ENCODE results near the gene AGAP3. TPM values are rescaled to one million over a fixed set of nuclear protein-coding genes. Genes with fewer than 3 reads are reported as not detected.

Gene AGAP3
- total and polyA plus RNA-seq, 3 donors from 2014 or later, result 44.1 to 90.5 (median 65.6) TPM

- Histone ChIP-seq H3K9me3 (no peaks in the 10 kb centered on the region), H3K4me3 (no peak overlapping the region), H3K27ac (no peak overlapping the region), H3K27me3 (no peaks in the 10 kb centered on the region), H3K36me3 (ENCODE audit: low read depth, missing control alignments) (no peaks in the 10 kb centered on the region), H3K4me1 (no peaks in the 10 kb centered on the region)
- whole genome bisulfite sequencing, 2 donors, result 78 to 80% methylated on average over 14 to 17 of the region's 17 CpGs
- no peak for TF ChIP-seq CTCF (IDR thresholded peaks at IDR 0.05)
- TF ChIP-seq POLR2A (IDR thresholded peaks at IDR 0.05), result no peak
- DNase-seq, result no peak
- intact Hi-C loops (cut with DNase I; ENCODE audit: low total_unique reads), result no loop called here
Measured at GRCh38 chr7:151095828-151096475, 9.7 kb downstream of the AGAP3 start.

- 63 to 66% methylated on average over 10 to 19 of the region's 20 CpGs for WGBS, 2 donors
- no peak for DNase-seq
- TF ChIP-seq CTCF (IDR thresholded peaks at IDR 0.05), result no peak
- no peak for TF ChIP-seq POLR2A (IDR thresholded peaks at IDR 0.05)
- H3K9me3 ChIP-seq, result no peaks in the 10 kb centered on the region
- no peaks in the 10 kb centered on the region for H3K27me3 ChIP-seq
- H3K4me3 ChIP-seq, result no peak overlapping the region
- H3K4me1 ChIP-seq, result no peaks in the 10 kb centered on the region
- H3K27ac ChIP-seq, result no peak overlapping the region
- H3K36me3 ChIP-seq (ENCODE audit: low read depth, missing control alignments), result no peaks in the 10 kb centered on the region
- intact Hi-C loops (cut with DNase I; ENCODE audit: low total_unique reads), result no loop called here
Measured at GRCh38 chr7:151099486-151100211, 13.4 kb downstream of the AGAP3 start.

- no peak overlapping the region for H3K4me3 ChIP-seq
- no peak overlapping the region for H3K27ac ChIP-seq
- H3K4me1 ChIP-seq, result no peaks in the 10 kb centered on the region
- H3K36me3 ChIP-seq (ENCODE audit: low read depth, missing control alignments), result no peaks in the 10 kb centered on the region
- intact Hi-C loops (cut with DNase I; ENCODE audit: low total_unique reads), result no loop called here
- no peaks in the 10 kb centered on the region for H3K9me3 ChIP-seq
- H3K27me3 ChIP-seq, result no peaks in the 10 kb centered on the region
- TF ChIP-seq CTCF (IDR thresholded peaks at IDR 0.05) (no peak), POLR2A (IDR thresholded peaks at IDR 0.05) (no peak)
- no peak for DNase-seq
- 93 to 100% methylated on average over 5 to 9 of the region's 10 CpGs for WGBS, 2 donors
Measured at GRCh38 chr7:151100921-151101320, 14.6 kb downstream of the AGAP3 start.

- no peaks in the 10 kb centered on the region for H3K9me3 ChIP-seq
- no peak overlapping the region for H3K27ac ChIP-seq
- no peaks in the 10 kb centered on the region for H3K4me1 ChIP-seq
- H3K27me3 ChIP-seq, result no peaks in the 10 kb centered on the region
- H3K4me3 ChIP-seq, result no peak overlapping the region
- 80 to 83% methylated on average over 21 to 24 of the region's 24 CpGs for WGBS, 2 donors
- DNase-seq, result no peak
- H3K36me3 ChIP-seq (ENCODE audit: low read depth, missing control alignments), result no peaks in the 10 kb centered on the region
- intact Hi-C loops (cut with DNase I; ENCODE audit: low total_unique reads), result no loop called here
- TF ChIP-seq POLR2A (IDR thresholded peaks at IDR 0.05), result no peak
- TF ChIP-seq CTCF (IDR thresholded peaks at IDR 0.05), result no peak
Measured at GRCh38 chr7:151101621-151102396, 15.5 kb downstream of the AGAP3 start.

Measured in testis (tissue), 3 donors.